Panc1 (cell line): ENCODE results near the gene SPATA16. TPM values are rescaled to one million over a fixed set of nuclear protein-coding genes. Genes with fewer than 3 reads are reported as not detected.

Experiments
- ATAC-seq: fragments of 200-7000 bp; cut with Tn5 transposase; 2 replicates; pipeline ENCODE4 v1.9.1; 2020; ENCODE audit warnings: mild to moderate bottlenecking, moderate library complexity
- BruUV-seq: library from RNA; stranded (reverse); fragments of 400-500 nt; replicated peaks from 2 replicates; lab custom pipeline; 2021; lab: Mats Ljungman, UMichigan
- CTCF ChIA-PET: fragments of 300-600 bp; sonication (Branson Sonifier 250); formaldehyde crosslinking; loops from one replicate; lab custom pipeline; 2022; ENCODE audit warnings: antibody characterized with exemption; lab: Charles Lee
- POLR2A ChIA-PET: fragments of 300-600 bp; sonication (Branson Sonifier 250); formaldehyde crosslinking; loops from one replicate; lab custom pipeline; 2022; ENCODE audit warnings: antibody characterized with exemption; lab: Charles Lee
- DNase-seq: peaks from one replicate; pipeline ENCODE4 v3.0.0-alpha.2; 2010; ENCODE audit warnings: low read depth, low spot score
- H3K27ac ChIP-seq: 2 replicates; pipeline ENCODE4 v1.5.1; 2011; ENCODE audit warnings: mild to moderate bottlenecking, low read length, inconsistent platforms
- H3K27me3 ChIP-seq: fragments of 200-500 bp; sonication (Bioruptor generic); 2 replicates; pipeline ENCODE4 v1.6.0; 2014; ENCODE audit warnings: low read length, inconsistent platforms; ENCODE audit not compliant: control insufficient read depth, insufficient read depth
- H3K36me3 ChIP-seq: fragments of 200-500 bp; sonication (Bioruptor generic); 2 replicates; pipeline ENCODE4 v1.5.1; 2014; ENCODE audit warnings: inconsistent platforms, mild to moderate bottlenecking, low read length, moderate library complexity; ENCODE audit not compliant: control insufficient read depth, insufficient read depth
- H3K4me1 ChIP-seq: 2 replicates; pipeline ENCODE4 v1.5.1; 2011; ENCODE audit warnings: inconsistent platforms, mild to moderate bottlenecking, low read length, moderate library complexity; ENCODE audit not compliant: control insufficient read depth, insufficient read depth
- H3K4me3 ChIP-seq, 2 experiments: 2 replicates each; pipeline ENCODE4 v1.5.1; 2011 to 2012; ENCODE audit warnings: low read depth in 2 of 2, low read length in 2 of 2, mild to moderate bottlenecking in 2 of 2, inconsistent platforms in 1 of 2, moderate library complexity in 1 of 2
- H3K9me3 ChIP-seq: fragments of 200-500 bp; sonication (Bioruptor generic); 2 replicates; pipeline ENCODE4 v1.5.1; 2014; ENCODE audit warnings: low read depth, mild to moderate bottlenecking, inconsistent platforms, low read length, moderate library complexity; ENCODE audit not compliant: control insufficient read depth, insufficient read depth
- CTCF ChIP-seq: fragments of 450-650 bp; IDR thresholded peaks from 2 replicates; pipeline ENCODE4 v1.5.1; 2017; ENCODE audit warnings: mild to moderate bottlenecking
- POLR2AphosphoS5 ChIP-seq: IDR thresholded peaks from 2 replicates; pipeline ENCODE4 v1.6.1; 2012; ENCODE audit warnings: mild to moderate bottlenecking, low read depth, low read length, moderate library complexity
- REST ChIP-seq, 2 experiments: IDR thresholded peaks; 2 replicates each; pipeline ENCODE4 v1.6.1; 2011 to 2012; ENCODE audit warnings: low read depth in 2 of 2, control low read depth in 1 of 2, low read length in 1 of 2, mild to moderate bottlenecking in 1 of 2, moderate library complexity in 1 of 2; ENCODE audit not compliant: insufficient read depth in 1 of 2
- SIN3A ChIP-seq: IDR thresholded peaks from 2 replicates; pipeline ENCODE4 v1.6.1; 2012; ENCODE audit warnings: low read depth, mild to moderate bottlenecking, low read length, moderate library complexity, borderline replicate concordance; ENCODE audit not compliant: insufficient read depth
- TCF7L2 ChIP-seq: IDR thresholded peaks from 2 replicates; pipeline ENCODE4 v1.6.1; 2011; ENCODE audit warnings: mild to moderate bottlenecking, low read depth, low read length, inconsistent platforms
- in situ Hi-C: cut with HindIII; loops from 2 replicates; pipeline ENCODE4 v1.10.0; 2016; ENCODE audit warnings: low sequenced_read_pairs, low pct_unique_long_range_greater_than_20kb
- intact Hi-C: fragments of 100-400 bp; cut with micrococcal nuclease; formaldehyde crosslinking; loops from one replicate; pipeline ENCODE4 v1.10.0; 2022; ENCODE audit not compliant: unreplicated experiment
- total RNA-seq: library from RNA; stranded (reverse); gene quantifications from one replicate; pipeline ENCODE4 v1.2.1, GENCODE V29; 2021; ENCODE audit not compliant: unreplicated experiment

SPATA16 gene
- total RNA-seq, 1 experiment from 2014 or later = not detected

- no peak overlapping the region for H3K4me3 ChIP-seq
- no TSS peak for BruUV-seq
- H3K4me1 ChIP-seq = no peaks in the 10 kb centered on the region
- ChIA-PET CTCF (no interaction called here), POLR2A (no interaction called here)
- intact Hi-C loops = no loop called here
- no peaks in the 10 kb centered on the region for H3K36me3 ChIP-seq
- in situ Hi-C loops = no loop called here
- DNase-seq (no peak), ATAC-seq (peak; percentile 71; the same call in 1 of the 2 replicates)
- TF ChIP-seq POLR2AphosphoS5 (no peak), REST (IDR thresholded peaks at IDR 0.05; ENCODE audit: insufficient read depth in 1 of 2, low read depth in 2 of 2, low read length in 1 of 2) (no peak), CTCF (no peak), SIN3A (no peak), TCF7L2 (no peak)
- no peak overlapping the region for H3K27ac ChIP-seq
- H3K27me3 ChIP-seq = no peaks in the 10 kb centered on the region
- H3K9me3 ChIP-seq = no peaks in the 10 kb centered on the region
These were observed 75.5 kb downstream of the SPATA16 start for GRCh38 chr3:173065543-173065981.

DNA sequence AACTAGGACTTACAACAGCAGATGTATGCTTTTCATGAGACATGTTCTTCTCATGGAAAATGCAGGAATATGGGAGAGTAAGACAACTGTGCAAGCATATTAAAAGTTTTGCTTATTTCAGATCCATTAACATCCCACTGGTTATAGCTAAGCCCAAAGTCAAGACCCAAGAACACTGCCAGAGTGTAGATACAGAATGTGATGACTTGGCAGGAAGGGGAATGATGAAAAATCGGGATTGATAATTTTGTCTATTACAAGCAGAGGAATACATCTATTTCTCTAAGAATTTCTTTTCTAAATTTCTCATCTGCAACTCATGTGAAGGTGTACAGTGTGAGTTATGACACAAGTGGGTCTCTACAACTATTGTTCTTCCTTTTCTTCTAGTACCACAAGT is 76.4 kb downstream of the SPATA16 start:
- in situ Hi-C loops = no loop called here
- no peak for TF ChIP-seq TCF7L2
- TF ChIP-seq REST (IDR thresholded peaks at IDR 0.05; ENCODE audit: insufficient read depth in 1 of 2, low read depth in 2 of 2, low read length in 1 of 2) = no peak
- TF ChIP-seq SIN3A = no peak
- TF ChIP-seq POLR2AphosphoS5 = no peak
- no peak for TF ChIP-seq CTCF
- Histone ChIP-seq H3K27me3 (no peaks in the 10 kb centered on the region), H3K36me3 (no peaks in the 10 kb centered on the region), H3K4me3 (no peak overlapping the region), H3K4me1 (no peaks in the 10 kb centered on the region), H3K9me3 (no peaks in the 10 kb centered on the region), H3K27ac (no peak overlapping the region)
- CTCF ChIA-PET = no interaction called here
- DNase-seq (no peak), ATAC-seq (no peak)
- POLR2A ChIA-PET = interaction anchor here (0.7 kb wide), 1 partner anchor 251 kb away, joined by 3 read pairs; no protein-coding TSS in a partner anchor
- BruUV-seq = no TSS peak
- intact Hi-C loops = no loop called here
